HG03045 (cell line): ENCODE measurements around the gene NPR2.
A peak's percentile ranks its signal among the peaks of the same experiment; 100 is the strongest.

ENCODE experiments used
- ATAC-seq: cut with Tn5 transposase; IDR thresholded peaks from one replicate; pipeline ENCODE4 v1.9.1; 2021; ENCODE audit warnings: mild to moderate bottlenecking, moderate library complexity; ENCODE audit not compliant: unreplicated experiment

NPR2 gene

GRCh38 chr9:35829084-35829763 lies 37.8 kb downstream of the NPR2 start, which contains the start of gene TMEM8B:
Gene TMEM8B, plus strand, starts transcription at chr9:35829228. Its CDS starts 220 bp downstream, at chr9:35829448.
- ATAC-seq: peak; percentile 83

- no peak for ATAC-seq
These were observed 38.3 kb downstream of the NPR2 start for GRCh38 chr9:35829764-35830096.

GRCh38 chr9:35831040-35831439 lies 39.6 kb downstream of the NPR2 start:
- no peak for ATAC-seq

DNA sequence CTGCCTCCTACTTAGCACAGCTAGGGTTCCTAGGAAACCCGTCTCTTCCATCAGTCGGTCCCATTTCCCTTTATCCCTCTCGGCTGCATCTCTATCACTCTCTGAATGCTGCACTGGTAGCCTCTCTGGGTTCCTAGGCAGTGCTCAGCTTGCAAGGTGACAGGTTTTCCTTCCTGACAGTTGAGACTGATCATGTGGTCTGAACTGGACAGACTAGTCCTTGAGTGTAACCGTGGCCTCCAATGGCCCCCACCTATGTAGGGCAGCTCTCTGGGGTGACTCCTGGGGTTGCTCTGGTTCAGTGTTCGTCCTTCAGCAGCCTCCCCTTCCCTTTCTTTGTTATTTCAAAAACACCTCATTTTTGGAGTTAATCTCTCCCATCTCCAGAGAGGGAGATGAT lies 41.4 kb downstream of the NPR2 start:
- no peak for ATAC-seq

DNA sequence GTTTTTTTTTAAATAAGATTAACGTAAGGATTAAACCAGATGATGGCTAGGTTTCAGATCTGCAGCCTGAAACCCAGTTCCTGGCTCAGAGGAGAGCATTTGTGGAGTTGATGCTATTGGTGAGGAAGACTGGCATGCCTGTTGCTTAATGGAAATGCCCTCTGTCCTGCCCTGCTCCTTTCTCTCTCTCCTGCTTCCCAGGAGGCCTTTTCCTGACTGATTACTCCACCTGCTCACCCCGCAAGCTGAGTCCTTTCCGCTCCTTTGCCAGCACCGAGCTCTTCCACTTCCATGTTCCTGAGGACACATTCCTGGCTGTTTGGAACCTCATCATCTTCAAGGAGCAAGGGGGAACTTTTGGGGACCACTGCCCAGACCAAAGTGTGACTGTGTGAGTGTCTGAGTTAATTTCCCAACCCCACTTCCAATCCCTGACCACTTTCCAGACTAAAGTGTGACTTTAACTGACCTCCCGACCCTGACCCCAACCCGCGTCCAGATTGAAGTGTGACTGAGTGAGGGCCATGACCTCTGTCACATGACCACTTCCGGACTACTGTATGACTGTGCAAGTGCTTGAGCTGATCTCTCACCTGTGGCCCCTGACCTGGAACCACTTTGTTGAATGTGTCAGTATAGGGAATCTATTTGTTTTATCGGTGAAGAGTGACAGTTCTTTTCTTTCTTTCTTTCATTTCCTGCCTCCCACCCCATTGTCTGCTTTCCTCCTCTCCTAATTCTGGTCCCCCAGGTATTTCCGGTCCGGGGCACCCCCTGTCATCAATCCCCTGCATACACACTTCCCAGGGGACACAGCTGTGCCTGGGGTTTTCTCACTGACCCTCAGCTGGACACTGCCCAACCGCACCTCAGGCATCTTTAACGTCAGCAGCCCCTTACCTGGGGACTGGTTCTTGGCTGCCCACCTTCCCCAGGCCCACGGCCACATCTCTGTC lies 43.1 kb downstream of the NPR2 start:
- ATAC-seq: no peak

- no peak for ATAC-seq
These were observed 43.8 kb downstream of the NPR2 start for GRCh38 chr9:35835216-35835632.

GRCh38 chr9:35835766-35836165 lies 44.4 kb downstream of the NPR2 start:
- ATAC-seq: no peak

- no peak for ATAC-seq
These were observed 45.2 kb downstream of the NPR2 start for GRCh38 chr9:35836595-35836994.

- no peak for ATAC-seq
These were observed 48.5 kb downstream of the NPR2 start for GRCh38 chr9:35839926-35840325.

- no peak for ATAC-seq
These were observed 49.7 kb downstream of the NPR2 start for GRCh38 chr9:35840881-35841644.

- ATAC-seq: no peak
These were observed 50.2 kb downstream of the NPR2 start for GRCh38 chr9:35841645-35841900.

GRCh38 chr9:35842020-35842745 lies 50.8 kb downstream of the NPR2 start:
- ATAC-seq: no peak

- peak; percentile 78 for ATAC-seq
These were observed 51.4 kb downstream of the NPR2 start for GRCh38 chr9:35842795-35843194.

GRCh38 chr9:35844628-35845270 lies 53.4 kb downstream of the NPR2 start:
- no peak for ATAC-seq

GRCh38 chr9:35845824-35846771 lies 54.7 kb downstream of the NPR2 start:
- no peak for ATAC-seq

GRCh38 chr9:35847792-35848572 lies 56.6 kb downstream of the NPR2 start:
- peak; percentile 89 for ATAC-seq

GRCh38 chr9:35852267-35852815 lies 61.0 kb downstream of the NPR2 start:
- no peak for ATAC-seq
